ENCODE measurements around the gene TRIP4. TPM values are rescaled to one million over a fixed set of nuclear protein-coding genes. Genes with fewer than 3 reads are reported as not detected.

Gene TRIP4
- total and polyA plus RNA-seq, 4 donors, result 6.3 to 10.7 (median 7.6) TPM

DNA sequence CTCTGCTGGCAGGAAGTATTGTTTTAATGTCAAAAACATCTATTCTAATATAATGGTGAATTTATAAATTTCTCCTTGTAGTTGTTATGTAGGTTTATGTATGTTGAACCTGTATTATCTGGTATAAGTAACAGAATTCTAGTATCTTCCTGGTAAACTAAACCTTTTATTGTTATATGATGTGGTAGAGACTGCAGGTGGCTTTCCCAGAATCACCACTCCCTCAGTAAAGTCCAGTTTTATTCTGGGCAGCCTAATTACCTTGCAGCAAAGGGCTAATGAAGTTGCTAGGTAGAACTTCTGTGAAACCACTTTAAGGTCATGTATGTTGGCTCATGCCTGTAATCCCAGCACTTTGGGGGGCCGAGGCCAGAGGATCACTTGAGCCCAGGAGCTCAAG is 47.3 kb upstream of the TRIP4 start (continued):
- TF ChIP-seq, protein P1, sequence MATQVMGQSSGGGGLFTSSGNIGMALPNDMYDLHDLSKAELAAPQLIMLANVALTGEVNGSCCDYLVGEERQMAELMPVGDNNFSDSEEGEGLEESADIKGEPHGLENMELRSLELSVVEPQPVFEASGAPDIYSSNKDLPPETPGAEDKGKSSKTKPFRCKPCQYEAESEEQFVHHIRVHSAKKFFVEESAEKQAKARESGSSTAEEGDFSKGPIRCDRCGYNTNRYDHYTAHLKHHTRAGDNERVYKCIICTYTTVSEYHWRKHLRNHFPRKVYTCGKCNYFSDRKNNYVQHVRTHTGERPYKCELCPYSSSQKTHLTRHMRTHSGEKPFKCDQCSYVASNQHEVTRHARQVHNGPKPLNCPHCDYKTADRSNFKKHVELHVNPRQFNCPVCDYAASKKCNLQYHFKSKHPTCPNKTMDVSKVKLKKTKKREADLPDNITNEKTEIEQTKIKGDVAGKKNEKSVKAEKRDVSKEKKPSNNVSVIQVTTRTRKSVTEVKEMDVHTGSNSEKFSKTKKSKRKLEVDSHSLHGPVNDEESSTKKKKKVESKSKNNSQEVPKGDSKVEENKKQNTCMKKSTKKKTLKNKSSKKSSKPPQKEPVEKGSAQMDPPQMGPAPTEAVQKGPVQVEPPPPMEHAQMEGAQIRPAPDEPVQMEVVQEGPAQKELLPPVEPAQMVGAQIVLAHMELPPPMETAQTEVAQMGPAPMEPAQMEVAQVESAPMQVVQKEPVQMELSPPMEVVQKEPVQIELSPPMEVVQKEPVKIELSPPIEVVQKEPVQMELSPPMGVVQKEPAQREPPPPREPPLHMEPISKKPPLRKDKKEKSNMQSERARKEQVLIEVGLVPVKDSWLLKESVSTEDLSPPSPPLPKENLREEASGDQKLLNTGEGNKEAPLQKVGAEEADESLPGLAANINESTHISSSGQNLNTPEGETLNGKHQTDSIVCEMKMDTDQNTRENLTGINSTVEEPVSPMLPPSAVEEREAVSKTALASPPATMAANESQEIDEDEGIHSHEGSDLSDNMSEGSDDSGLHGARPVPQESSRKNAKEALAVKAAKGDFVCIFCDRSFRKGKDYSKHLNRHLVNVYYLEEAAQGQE (IDR thresholded peaks at IDR 0.05), result no peak
- TF ChIP-seq TAF1 (conservative IDR thresholded peaks at IDR 0.05), result no peak
- TF ChIP-seq, protein P2, sequence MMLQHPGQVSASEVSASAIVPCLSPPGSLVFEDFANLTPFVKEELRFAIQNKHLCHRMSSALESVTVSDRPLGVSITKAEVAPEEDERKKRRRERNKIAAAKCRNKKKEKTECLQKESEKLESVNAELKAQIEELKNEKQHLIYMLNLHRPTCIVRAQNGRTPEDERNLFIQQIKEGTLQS (IDR thresholded peaks at IDR 0.05), result no peak
- no peak for TF ChIP-seq YY1 (IDR thresholded peaks at IDR 0.05)
- TF ChIP-seq, protein P3, sequence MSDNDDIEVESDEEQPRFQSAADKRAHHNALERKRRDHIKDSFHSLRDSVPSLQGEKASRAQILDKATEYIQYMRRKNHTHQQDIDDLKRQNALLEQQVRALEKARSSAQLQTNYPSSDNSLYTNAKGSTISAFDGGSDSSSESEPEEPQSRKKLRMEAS (IDR thresholded peaks at IDR 0.05), result no peak
- no peak for TF ChIP-seq GABPA (IDR thresholded peaks at IDR 0.05 in 1 of 2, conservative IDR thresholded peaks at IDR 0.05 in 1 of 2)
- TF ChIP-seq SP1 (IDR thresholded peaks at IDR 0.05), result no peak
- TF ChIP-seq EGR1 (IDR thresholded peaks at IDR 0.05; ENCODE audit: low read depth in 2 of 2), result no peak
- no peak for TF ChIP-seq NR2F2 (IDR thresholded peaks at IDR 0.05)

DNA sequence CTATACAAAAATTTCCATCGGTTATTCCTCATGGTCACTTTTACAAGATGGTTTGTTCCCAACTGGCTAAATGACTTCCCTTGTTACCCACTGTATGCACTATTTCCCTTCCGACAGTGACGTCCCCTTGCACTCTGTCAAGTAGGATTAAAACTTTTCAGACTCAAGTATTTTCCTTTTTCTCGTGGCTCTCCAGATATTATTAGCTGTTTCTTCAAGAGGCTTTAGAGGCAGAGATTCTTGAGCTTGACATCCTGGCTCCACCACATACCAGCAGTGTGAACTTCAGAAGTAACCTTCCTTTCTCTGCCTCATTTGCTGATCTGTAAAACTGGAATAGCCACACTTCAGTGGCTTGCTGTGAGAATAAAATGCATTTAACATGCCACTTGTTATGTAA is 45.7 kb upstream of the TRIP4 start:
- 95% methylated on average over 4 of the region's 4 CpGs for WGBS
- no peak overlapping the region for H3K27ac ChIP-seq (ENCODE audit: low read depth in 1 of 2, low read length in 2 of 2)

More for the DNA sequence above, 45.7 kb upstream of the TRIP4 start:
- Histone ChIP-seq H3K9me3 (ENCODE audit: control insufficient read depth in 4 of 4, low read length in 3 of 4) (no peaks in the 10 kb centered on the region), H3K9ac (ENCODE audit: low read depth in 1 of 2, low read length in 2 of 2) (no peak overlapping the region), H3K4me1 (ENCODE audit: control insufficient read depth in 4 of 4, insufficient read depth in 4 of 4, low read length in 3 of 4) (peaks cover 0 to 8% (median 2%) of the 10 kb centered on the region in 4 donors), H3K27me3 (ENCODE audit: control insufficient read depth in 4 of 4, insufficient read depth in 4 of 4, low read length in 3 of 4) (no peaks in the 10 kb centered on the region), H3K4me3 (ENCODE audit: low read depth in 1 of 3, low read length in 3 of 3) (no peak overlapping the region), H3K36me3 (ENCODE audit: control insufficient read depth in 4 of 4, insufficient read depth in 3 of 4, low read depth in 1 of 4, low read length in 3 of 4) (peaks cover 0 to 5% (median 0%) of the 10 kb centered on the region in 4 donors)
- DNase-seq (ENCODE audit: low spot score), result no peak
- TF ChIP-seq TAF1 (conservative IDR thresholded peaks at IDR 0.05) (no peak), RXRA (IDR thresholded peaks at IDR 0.05) (no peak), EGR1 (IDR thresholded peaks at IDR 0.05; ENCODE audit: low read depth in 2 of 2) (no peak), NR2F2 (IDR thresholded peaks at IDR 0.05) (no peak), YY1 (IDR thresholded peaks at IDR 0.05) (no peak), HNF4A (conservative IDR thresholded peaks at IDR 0.05) (no peak), HNF4G (IDR thresholded peaks at IDR 0.05) (no peak), JUND (IDR thresholded peaks at IDR 0.05) (no peak), SP1 (IDR thresholded peaks at IDR 0.05) (no peak), FOXA1 (IDR thresholded peaks at IDR 0.05) (no peak), FOXA2 (IDR thresholded peaks at IDR 0.05) (no peak), GABPA (IDR thresholded peaks at IDR 0.05 in 1 of 2, conservative IDR thresholded peaks at IDR 0.05 in 1 of 2) (no peak), RAD21 (IDR thresholded peaks at IDR 0.05) (no peak)
- TF ChIP-seq, protein P4, sequence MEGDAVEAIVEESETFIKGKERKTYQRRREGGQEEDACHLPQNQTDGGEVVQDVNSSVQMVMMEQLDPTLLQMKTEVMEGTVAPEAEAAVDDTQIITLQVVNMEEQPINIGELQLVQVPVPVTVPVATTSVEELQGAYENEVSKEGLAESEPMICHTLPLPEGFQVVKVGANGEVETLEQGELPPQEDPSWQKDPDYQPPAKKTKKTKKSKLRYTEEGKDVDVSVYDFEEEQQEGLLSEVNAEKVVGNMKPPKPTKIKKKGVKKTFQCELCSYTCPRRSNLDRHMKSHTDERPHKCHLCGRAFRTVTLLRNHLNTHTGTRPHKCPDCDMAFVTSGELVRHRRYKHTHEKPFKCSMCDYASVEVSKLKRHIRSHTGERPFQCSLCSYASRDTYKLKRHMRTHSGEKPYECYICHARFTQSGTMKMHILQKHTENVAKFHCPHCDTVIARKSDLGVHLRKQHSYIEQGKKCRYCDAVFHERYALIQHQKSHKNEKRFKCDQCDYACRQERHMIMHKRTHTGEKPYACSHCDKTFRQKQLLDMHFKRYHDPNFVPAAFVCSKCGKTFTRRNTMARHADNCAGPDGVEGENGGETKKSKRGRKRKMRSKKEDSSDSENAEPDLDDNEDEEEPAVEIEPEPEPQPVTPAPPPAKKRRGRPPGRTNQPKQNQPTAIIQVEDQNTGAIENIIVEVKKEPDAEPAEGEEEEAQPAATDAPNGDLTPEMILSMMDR (IDR thresholded peaks at IDR 0.05; ENCODE audit: low read depth, low read length, missing input control), result no peak
- TF ChIP-seq, protein P2 (IDR thresholded peaks at IDR 0.05), result no peak
- TF ChIP-seq, protein P1 (IDR thresholded peaks at IDR 0.05), result no peak
- TF ChIP-seq, protein P3 (IDR thresholded peaks at IDR 0.05), result no peak
- TF ChIP-seq, protein P5, sequence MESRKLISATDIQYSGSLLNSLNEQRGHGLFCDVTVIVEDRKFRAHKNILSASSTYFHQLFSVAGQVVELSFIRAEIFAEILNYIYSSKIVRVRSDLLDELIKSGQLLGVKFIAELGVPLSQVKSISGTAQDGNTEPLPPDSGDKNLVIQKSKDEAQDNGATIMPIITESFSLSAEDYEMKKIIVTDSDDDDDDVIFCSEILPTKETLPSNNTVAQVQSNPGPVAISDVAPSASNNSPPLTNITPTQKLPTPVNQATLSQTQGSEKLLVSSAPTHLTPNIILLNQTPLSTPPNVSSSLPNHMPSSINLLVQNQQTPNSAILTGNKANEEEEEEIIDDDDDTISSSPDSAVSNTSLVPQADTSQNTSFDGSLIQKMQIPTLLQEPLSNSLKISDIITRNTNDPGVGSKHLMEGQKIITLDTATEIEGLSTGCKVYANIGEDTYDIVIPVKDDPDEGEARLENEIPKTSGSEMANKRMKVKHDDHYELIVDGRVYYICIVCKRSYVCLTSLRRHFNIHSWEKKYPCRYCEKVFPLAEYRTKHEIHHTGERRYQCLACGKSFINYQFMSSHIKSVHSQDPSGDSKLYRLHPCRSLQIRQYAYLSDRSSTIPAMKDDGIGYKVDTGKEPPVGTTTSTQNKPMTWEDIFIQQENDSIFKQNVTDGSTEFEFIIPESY (IDR thresholded peaks at IDR 0.05), result no peak
